Fibroblast of villous mesenchyme (primary cell): Measurements from ENCODE around the gene SARDH. TPM values are rescaled to one million over a fixed set of nuclear protein-coding genes. Genes with fewer than 3 reads are reported as not detected.

Experiments
- DNase-seq: peaks from one replicate; pipeline ENCODE4 v3.0.0-alpha.2; 2010; ENCODE audit warnings: low read depth
- H3K4me3 ChIP-seq: 2 replicates; pipeline ENCODE4 v1.5.1; 2011; ENCODE audit warnings: low read depth, mild to moderate bottlenecking, low read length
- CTCF ChIP-seq: IDR thresholded peaks from 2 replicates; pipeline ENCODE4 v1.5.1; 2012; ENCODE audit warnings: low read depth, mild to moderate bottlenecking, low read length; ENCODE audit not compliant: insufficient read depth
- total RNA-seq: library from RNA; depleted of rRNA; stranded (reverse); fragments of >200 nt; gene quantifications from 2 replicates; pipeline ENCODE4 v1.2.3, GENCODE V29; 2012

Gene SARDH
- total RNA-seq, 1 donor: 6.0 TPM

GRCh38 chr9:133779081-133779480 lies 40.9 kb upstream of the SARDH start:
- DNase-seq: no peak
- no peak overlapping the region for H3K4me3 ChIP-seq
- TF ChIP-seq CTCF: no peak

GRCh38 chr9:133778336-133779013 lies 40.3 kb upstream of the SARDH start:
- no peak overlapping the region for H3K4me3 ChIP-seq
- TF ChIP-seq CTCF: no peak
- DNase-seq: no peak

- TF ChIP-seq CTCF: no peak
- no peak for DNase-seq
- H3K4me3 ChIP-seq: no peak overlapping the region
Measured at GRCh38 chr9:133777871-133778270, 39.7 kb upstream of the SARDH start.

GRCh38 chr9:133777068-133777791 lies 39.1 kb upstream of the SARDH start:
- no peak overlapping the region for H3K4me3 ChIP-seq
- TF ChIP-seq CTCF: no peak
- no peak for DNase-seq

GRCh38 chr9:133775951-133776905 lies 38.1 kb upstream of the SARDH start:
- TF ChIP-seq CTCF: no peak
- no peak overlapping the region for H3K4me3 ChIP-seq
- no peak for DNase-seq

- H3K4me3 ChIP-seq: no peak overlapping the region
- no peak for DNase-seq
- TF ChIP-seq CTCF: no peak
Measured at GRCh38 chr9:133775291-133775690, 37.1 kb upstream of the SARDH start.
